GM18909 (cell line): Measurements from ENCODE around the gene ZNF576.
A peak's percentile ranks its signal among the peaks of the same experiment; 100 is the strongest.
"Not testable (repeated sequence)": the region's sequence is repeated elsewhere in the genome, so short reads cannot be mapped to it uniquely, and the experiment has no call there.

ENCODE experiments used
- ATAC-seq: cut with Tn5 transposase; IDR thresholded peaks from one replicate; pipeline ENCODE4 v1.9.1; 2021; ENCODE audit warnings: mild to moderate bottlenecking; ENCODE audit not compliant: unreplicated experiment, poor library complexity

The ZNF576 gene

DNA sequence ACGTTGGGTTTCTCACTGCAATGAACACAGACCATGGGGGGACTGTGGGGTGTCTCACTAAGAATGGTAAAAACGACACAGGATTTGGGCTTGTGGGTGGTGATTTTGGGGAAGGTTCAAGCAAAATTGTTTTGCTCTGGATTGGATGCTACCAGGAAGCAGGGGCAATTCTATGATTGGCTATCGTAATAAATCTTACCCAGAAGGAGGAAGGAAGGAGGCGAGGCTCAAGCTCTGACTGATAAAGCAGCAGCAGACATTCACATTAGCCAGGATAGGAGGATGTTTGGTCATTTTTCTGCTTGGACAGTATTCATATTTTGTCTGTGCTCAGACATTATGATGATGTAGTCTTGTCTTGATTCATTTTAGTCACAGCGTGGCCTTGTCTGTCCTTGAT lies 1.5 kb downstream of the ZNF576 start:
- ATAC-seq, result no peak

DNA sequence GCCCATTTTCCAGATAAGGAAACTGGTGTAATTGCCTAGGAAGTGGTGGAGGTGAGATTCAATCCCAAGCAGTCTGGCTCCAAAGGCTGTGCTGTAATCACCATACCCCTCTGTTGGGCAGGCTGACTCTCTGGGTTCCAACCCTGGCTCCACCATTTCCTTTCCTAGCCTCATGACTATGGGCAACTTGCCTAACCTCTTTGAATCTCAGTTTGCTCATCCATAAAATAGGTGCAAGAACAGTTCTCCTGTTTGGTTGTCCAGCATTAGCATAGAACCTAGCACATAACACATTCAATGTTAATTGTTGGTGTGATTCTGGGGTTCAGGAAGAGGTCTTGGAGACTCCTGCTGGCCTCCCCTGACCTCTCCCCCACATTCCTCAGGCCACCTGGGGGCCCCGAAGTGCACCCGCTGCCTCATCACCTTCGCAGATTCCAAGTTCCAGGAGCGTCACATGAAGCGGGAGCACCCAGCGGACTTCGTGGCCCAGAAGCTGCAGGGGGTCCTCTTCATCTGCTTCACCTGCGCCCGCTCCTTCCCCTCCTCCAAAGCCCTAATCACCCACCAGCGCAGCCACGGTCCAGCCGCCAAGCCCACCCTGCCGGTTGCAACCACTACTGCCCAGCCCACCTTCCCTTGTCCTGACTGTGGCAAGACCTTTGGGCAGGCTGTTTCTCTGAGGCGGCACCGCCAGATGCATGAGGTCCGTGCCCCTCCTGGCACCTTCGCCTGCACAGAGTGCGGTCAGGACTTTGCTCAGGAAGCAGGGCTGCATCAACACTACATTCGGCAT lies 2.2 kb downstream of the ZNF576 start:
- ATAC-seq, result no peak

DNA sequence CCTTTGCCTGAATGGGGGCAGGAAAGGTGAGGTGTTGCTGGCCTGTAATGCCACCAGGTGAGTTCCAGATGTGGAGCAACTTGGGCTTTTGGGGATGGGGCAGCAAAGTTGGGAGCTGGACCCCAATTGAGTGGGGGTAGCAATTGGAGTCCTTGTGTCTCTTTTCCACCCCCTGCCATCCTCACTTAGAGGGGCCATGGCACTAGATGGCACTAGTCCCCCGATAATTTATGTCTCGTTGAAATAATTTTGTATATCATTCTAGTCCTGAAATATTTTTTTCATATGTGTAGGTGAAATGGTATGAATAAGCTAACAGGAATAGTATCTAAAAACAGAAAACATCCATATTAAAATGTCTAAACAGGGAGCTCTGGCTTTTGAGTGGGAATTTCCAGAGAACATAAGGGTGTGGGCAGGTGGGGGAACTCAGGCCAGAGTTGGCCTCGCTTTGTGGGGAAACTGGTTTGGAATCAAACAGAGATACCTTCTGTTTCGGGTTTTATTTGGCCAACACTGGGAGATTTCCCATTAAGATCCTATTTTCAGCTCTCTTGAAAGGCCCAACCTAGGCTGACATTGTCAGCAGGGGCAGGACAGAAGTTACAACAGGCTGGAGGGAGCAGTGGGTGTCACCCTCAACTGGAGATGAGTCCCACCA lies 3.4 kb downstream of the ZNF576 start:
- ATAC-seq, result no peak

DNA sequence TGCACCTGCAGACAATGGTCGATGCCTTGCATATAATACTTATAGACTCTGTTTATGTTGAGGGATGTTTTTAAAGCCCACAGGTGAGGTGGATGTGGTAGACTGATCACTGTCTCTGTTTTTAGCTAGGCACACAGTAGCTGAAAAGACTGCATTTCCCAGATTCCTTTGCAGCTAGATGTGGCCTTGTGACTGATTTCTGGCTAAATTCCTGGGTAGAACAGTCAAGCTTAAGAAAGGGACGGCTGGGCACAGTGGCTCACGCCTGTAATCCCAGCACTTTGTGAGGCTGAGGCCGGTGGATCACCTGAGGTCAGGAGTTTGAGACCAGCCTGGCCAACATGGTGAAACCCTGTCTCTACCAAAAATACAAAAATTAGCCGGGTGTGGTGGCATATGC lies 3.9 kb downstream of the ZNF576 start:
- not testable (repeated sequence) for ATAC-seq

GRCh38 chr19:43605875-43606568 lies 9.6 kb downstream of the ZNF576 start:
- no peak for ATAC-seq

DNA sequence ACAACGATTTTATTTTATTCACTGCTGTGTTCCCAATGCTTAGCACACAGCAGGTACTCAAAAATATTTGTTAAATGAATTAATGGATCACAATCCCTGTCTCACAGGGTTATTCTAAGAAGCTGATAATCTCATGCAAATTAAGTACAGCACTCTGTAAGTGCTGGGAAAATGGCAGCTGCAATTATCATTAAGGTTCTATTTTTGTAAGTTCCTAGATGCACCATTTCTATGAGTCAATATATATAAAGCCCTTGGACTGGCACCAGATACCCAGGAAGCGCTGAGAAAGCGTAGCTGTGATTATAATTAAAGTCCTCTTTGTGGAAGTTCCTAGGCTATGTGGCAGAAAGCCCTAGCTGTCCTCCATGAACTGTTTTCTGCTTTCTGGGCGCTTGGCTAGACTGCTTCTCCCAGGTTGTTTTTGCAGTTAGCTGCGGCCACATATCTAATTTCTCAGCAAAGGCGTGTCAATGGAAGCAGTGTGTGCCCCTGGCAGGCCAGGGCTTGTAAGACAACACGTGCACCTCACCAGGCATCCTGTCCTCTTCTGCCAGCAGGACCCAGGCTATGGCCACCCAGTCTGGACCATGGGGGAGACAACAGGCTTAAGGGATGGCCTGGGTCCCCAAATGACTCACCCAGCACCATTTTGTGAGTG lies 10.3 kb downstream of the ZNF576 start:
- no peak for ATAC-seq

DNA sequence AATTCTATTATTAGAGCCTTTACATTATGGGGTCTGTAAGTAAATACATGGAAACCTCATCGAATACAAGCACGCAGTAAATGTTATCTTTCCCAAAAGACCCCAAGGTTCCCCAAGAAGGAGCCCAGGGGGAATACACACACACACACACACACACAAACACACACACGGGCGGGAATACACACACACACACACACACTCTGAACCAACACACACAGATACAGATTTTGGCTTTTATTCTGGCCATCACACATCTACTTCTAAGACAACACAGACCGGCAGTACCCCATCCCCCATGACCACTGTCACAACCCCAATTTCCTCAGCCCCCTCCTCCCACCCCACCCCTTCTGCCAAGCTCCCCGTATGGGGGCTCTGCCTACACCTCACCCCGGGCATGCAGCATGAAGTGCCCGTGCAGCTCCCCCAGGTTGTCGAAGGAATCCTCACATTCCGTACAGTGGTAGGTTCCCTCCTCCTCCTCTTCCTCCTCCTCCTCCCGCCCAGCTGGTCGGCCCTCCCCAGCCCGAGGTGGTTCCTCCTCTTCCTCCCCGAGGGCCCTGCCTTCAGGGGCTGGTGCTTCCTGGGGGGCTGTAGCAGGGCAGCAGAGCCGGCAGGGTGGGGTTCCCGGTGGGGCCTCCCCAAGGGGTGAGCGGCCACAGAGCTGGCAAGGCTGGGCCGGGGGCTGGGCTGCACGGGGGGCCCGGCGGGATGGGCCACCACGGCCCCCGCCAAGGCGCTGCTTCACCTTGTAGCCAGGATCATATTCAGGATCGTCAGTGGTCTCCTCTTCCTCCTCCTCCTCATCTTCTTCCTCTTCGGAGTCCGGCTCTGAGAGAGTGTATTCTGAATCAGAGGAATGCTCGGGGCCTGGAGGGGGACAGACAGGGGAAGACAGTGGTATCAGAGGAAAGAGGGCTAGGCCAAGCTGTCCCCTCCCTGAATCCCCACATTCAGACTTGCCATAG lies 11.1 kb downstream of the ZNF576 start:
- ATAC-seq, result no peak

- ATAC-seq, result no peak
Observed at GRCh38 chr19:43609872-43610271, 13.5 kb downstream of the ZNF576 start.

GRCh38 chr19:43610493-43610892 lies 14.1 kb downstream of the ZNF576 start:
- no peak for ATAC-seq

DNA sequence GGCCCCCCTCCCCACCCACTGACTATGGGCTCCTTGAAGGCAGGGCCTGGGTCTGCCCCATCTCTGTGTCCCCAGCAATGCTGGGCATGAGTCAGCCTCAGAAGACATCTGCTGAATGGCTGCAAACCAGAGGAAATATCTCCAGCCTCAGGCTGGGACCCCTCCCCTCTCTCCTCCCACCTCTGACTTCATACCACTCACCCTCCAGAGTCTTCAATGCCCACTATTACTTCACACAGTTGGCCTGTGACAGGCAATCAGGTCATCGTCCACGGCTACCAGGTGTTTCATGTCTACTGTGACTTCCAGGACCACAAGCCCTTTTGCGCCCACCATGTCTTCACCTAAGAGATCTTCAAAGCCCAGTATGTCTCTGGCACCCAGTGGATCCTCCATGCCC lies 15.4 kb downstream of the ZNF576 start, which contains the start of gene SRRM5:
SRRM5 (plus strand) TSS at position 301 of the 400 bp plus-strand sequence; CDS start at position 335, 34 bp downstream.
- ATAC-seq, result no peak

DNA sequence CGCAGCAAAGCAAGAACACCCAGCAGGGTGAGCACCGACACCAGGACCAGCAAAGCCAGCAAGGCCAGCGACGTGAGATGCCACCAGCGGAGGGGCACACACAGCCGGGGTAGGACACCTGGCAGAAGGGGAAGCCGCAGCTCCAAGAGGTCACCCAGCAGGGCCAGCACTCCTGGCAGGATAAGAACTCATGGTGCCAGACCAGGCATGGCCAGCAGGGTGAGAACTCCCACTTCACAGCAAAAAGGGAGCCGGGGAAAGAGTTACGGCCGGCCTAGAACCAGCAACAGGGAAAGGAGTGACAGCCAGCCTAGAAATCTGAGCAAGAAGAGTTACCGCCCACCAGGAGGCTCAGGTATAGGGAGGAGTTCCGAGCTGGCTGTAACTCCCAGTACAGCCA lies 16.0 kb downstream of the ZNF576 start:
- ATAC-seq, result no peak

DNA sequence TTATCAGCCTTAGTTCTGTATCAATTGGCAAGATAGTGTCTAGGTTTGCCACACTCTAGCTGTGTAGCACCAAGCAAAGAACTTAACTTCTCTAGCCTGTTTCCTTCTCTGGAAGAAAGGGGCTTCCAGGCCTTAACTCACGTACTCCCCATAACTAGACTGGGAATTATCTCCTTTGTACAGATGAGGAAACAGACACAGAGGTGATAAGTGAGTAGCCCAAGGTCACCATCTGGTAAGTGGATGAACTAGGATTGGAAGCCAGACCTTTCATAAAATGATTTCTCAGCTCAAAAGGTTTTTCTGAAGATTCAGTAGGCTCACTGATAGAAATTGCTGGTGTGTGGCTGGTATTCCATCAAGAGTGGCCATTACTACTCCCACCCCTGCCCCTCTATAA lies 19.9 kb downstream of the ZNF576 start:
- no peak for ATAC-seq

DNA sequence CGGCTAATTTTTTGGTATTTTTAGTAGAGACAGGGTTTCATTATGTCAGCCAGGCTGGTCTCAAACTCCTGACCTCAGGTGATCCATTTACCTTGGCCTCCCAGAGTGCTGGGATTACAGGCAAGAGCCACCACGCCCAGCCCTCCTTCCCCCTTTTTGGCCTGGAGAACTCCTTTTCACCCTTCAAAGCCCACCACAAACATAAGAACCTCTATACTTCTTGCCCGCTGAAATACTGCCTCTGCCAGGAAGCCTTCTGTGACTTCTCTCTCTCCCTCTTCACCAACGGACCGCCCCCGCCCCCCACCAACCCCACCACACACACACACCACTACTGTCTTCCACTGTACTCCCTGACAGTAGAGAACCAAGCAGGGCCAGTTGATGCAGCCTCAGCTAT lies 20.6 kb downstream of the ZNF576 start:
- no peak for ATAC-seq

- peak; percentile 41 for ATAC-seq
Observed at GRCh38 chr19:43618921-43619261, 22.5 kb downstream of the ZNF576 start.

GRCh38 chr19:43619262-43620060 lies 23.1 kb downstream of the ZNF576 start, which contains the start of gene ZNF428:
Gene ZNF428, minus strand, starts transcription at chr19:43619629. Its CDS starts 5,325 bp downstream, at chr19:43614304.
- peak; percentile 76 for ATAC-seq

DNA sequence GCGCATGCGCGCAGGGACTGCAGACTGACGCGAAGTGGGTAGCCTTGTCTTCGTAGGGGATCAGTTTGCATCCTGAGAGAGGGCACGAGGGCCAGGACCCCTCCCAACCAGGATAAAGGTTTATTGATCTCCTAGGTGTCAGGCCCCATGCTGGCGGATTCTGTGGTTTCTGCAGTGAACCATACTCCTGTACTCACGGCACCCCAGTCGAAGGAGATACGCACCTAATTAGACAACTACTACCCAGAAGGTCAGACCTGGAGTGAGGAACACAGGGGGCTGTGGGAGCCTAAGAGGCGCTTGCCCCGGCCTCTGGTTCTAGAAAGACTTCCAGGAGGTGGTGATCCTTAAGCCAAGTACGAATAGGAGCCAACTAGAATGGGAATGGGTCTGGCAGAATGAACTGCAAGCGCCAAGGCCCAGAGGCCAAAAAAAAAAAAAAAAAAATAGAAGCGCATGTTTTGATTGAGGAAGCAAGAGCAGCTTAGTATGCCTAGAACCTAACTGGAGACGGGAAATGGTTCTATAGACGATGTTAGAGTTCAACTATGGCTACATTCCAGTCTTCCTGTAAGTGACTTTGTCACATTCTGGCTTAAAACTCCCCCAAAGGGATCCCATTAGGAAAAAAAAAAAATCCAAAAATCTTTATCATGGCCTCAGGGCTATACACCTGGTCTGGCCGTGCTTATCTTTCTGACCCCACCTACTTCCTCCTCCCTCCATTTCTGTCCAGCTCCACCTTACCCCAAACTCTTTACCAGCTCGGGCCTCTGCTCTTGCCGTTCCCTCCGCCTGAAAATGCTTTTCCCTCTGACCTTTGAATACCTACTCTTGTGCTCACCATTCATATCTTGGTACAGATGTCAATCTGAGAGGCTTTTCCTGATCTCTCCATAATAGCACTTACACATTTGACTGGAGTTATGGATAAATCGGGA lies 23.9 kb downstream of the ZNF576 start:
- no peak for ATAC-seq

DNA sequence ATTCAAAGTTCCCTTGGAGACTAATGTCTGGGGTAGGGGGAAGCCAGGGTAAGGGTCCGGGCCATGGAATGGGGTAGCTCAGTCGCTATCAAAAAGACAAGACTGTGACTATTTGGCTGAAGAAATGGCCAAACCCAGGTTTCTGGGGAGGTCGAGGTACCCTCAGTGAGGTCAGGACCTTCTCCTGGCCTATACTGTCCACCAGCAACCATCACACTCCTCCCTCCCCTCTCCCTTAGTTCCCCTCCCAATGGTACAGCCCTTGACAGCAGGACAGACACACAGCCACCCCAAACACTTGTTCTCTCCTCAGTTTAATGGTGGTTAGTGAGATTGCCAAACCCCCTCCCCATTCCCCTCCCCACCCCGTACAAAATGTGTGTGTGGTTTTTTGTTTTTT lies 25.7 kb downstream of the ZNF576 start:
- no peak for ATAC-seq

DNA sequence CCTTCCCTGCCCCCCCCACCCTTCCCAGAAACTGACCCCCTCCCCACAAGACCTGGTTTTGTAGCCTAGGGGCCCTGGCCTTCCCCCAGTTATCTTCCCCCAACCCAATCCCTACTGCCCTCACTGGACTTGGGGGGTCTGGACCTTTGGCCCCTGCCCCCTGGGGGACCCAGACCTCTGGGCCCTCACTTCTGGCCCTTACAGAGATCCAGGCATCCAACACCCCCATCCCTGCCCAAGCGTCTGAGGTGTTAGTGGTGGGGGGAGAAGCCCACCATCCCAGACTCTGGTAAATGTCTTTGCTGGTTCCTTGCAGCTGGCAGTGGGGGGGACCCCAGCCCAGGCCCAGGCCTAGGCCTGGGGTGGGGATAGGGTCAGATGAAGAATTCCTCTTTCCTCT lies 26.6 kb downstream of the ZNF576 start:
- no peak for ATAC-seq
